Suprapubic skin (tissue), 4 donors: ENCODE data around the gene YIF1A. TPM values are rescaled to one million over a fixed set of nuclear protein-coding genes. Genes with fewer than 3 reads are reported as not detected.

Experiments
- DNase-seq, 2 donors: peaks; one replicate each; pipeline ENCODE4 v3.0.0-alpha.2; 2019; ENCODE audit warnings: low spot score in 2 of 2
- H3K27ac ChIP-seq: fragments of 200-600 bp; sonication (generic); one replicate; pipeline ENCODE4 v1.5.1; 2019
- H3K27me3 ChIP-seq: fragments of 200-600 bp; sonication (generic); one replicate; pipeline ENCODE4 v1.5.1; 2019
- H3K36me3 ChIP-seq: fragments of 200-600 bp; sonication (generic); one replicate; pipeline ENCODE4 v1.5.1; 2019
- H3K4me1 ChIP-seq: fragments of 200-600 bp; sonication (generic); one replicate; pipeline ENCODE4 v1.5.1; 2019
- H3K4me3 ChIP-seq: fragments of 200-600 bp; sonication (generic); one replicate; pipeline ENCODE4 v1.5.1; 2019; ENCODE audit warnings: mild to moderate bottlenecking
- H3K9me3 ChIP-seq: fragments of 200-600 bp; sonication (generic); one replicate; pipeline ENCODE4 v1.5.1; 2019
- CTCF ChIP-seq, 2 donors: fragments of 200-600 bp in 1 of 2; fragments of 450-650 bp in 1 of 2; sonication (generic) in 1 of 2; IDR thresholded peaks; one replicate each; pipeline ENCODE4 v1.5.1; 2016 to 2019; ENCODE audit warnings: antibody characterized with exemption in 2 of 2, mild to moderate bottlenecking in 1 of 2, moderate library complexity in 1 of 2
- EP300 ChIP-seq: sonication (generic); formaldehyde crosslinking; IDR thresholded peaks from one replicate; pipeline ENCODE4 v1.6.1; 2017; ENCODE audit warnings: antibody characterized with exemption
- POLR2A ChIP-seq, 2 donors: fragments of 450-650 bp; IDR thresholded peaks; one replicate each; pipeline ENCODE4 v1.6.1; 2017; ENCODE audit warnings: antibody characterized with exemption in 2 of 2, mild to moderate bottlenecking in 2 of 2, moderate library complexity in 2 of 2
- POLR2AphosphoS5 ChIP-seq, 3 donors: sonication (generic); formaldehyde crosslinking; IDR thresholded peaks; one replicate each; pipeline ENCODE4 v1.6.1; 2017; ENCODE audit warnings: antibody characterized with exemption in 3 of 3
- WGBS: methylation state at CpG from one replicate; pipeline ENCODE4 v1.1.5; 2018; 5-methylcytosine and 5-hydroxymethylcytosine counted together
- total RNA-seq, 4 donors: library from RNA; depleted of rRNA; stranded (reverse); fragments of >200 nt; gene quantifications; one replicate each; pipeline ENCODE4 v1.1.0, GENCODE V29; 2016

The YIF1A gene
- total RNA-seq, 4 donors from 2014 or later = 21.6 to 61.3 (median 56.1) TPM

GRCh38 chr11:66264914-66265313, 24.0 kb downstream of the YIF1A start:
- H3K4me1 ChIP-seq = peaks cover 30% of the 10 kb centered on the region
- H3K9me3 ChIP-seq = no peaks in the 10 kb centered on the region
- H3K4me3 ChIP-seq = no peak overlapping the region
- DNase-seq = no peak
- no peak overlapping the region for H3K27ac ChIP-seq
- 97% methylated on average over 4 of the region's 12 CpGs for WGBS
- H3K27me3 ChIP-seq = no peaks in the 10 kb centered on the region
- no peak for TF ChIP-seq POLR2A (IDR thresholded peaks at IDR 0.05)
- peak in 1 of 2 donors; percentile 29 for TF ChIP-seq CTCF (IDR thresholded peaks at IDR 0.05)
- TF ChIP-seq EP300 = no peak
- TF ChIP-seq POLR2AphosphoS5 (IDR thresholded peaks at IDR 0.05) = no peak
- H3K36me3 ChIP-seq = peaks cover 45% of the 10 kb centered on the region

- Histone ChIP-seq H3K27me3 (no peaks in the 10 kb centered on the region), H3K36me3 (peaks cover 45% of the 10 kb centered on the region), H3K4me3 (no peak overlapping the region)
These were observed 24.6 kb downstream of the YIF1A start for GRCh38 chr11:66264383-66264782.

GRCh38 chr11:66263785-66264184, 25.2 kb downstream of the YIF1A start:
- 90% methylated on average over 10 of the region's 10 CpGs for WGBS
- Histone ChIP-seq H3K27me3 (no peaks in the 10 kb centered on the region), H3K9me3 (no peaks in the 10 kb centered on the region), H3K36me3 (peaks cover 45% of the 10 kb centered on the region), H3K4me3 (no peak overlapping the region), H3K4me1 (peaks cover 25% of the 10 kb centered on the region), H3K27ac (no peak overlapping the region)
- no peak for TF ChIP-seq POLR2AphosphoS5 (IDR thresholded peaks at IDR 0.05)
- TF ChIP-seq EP300 = no peak
- no peak for TF ChIP-seq POLR2A (IDR thresholded peaks at IDR 0.05)
- TF ChIP-seq CTCF (IDR thresholded peaks at IDR 0.05) = no peak
- DNase-seq = no peak

More at GRCh38 chr11:66264383-66264782, 24.6 kb downstream of the YIF1A start:
- no peaks in the 10 kb centered on the region for H3K9me3 ChIP-seq
- H3K4me1 ChIP-seq = peaks cover 26% of the 10 kb centered on the region
- 91% methylated on average over 8 of the region's 8 CpGs for WGBS
- no peak for DNase-seq
- H3K27ac ChIP-seq = no peak overlapping the region
- TF ChIP-seq POLR2AphosphoS5 (IDR thresholded peaks at IDR 0.05) = no peak
- no peak for TF ChIP-seq EP300
- no peak for TF ChIP-seq CTCF (IDR thresholded peaks at IDR 0.05)
- no peak for TF ChIP-seq POLR2A (IDR thresholded peaks at IDR 0.05)

- Histone ChIP-seq H3K36me3 (peaks cover 45% of the 10 kb centered on the region), H3K27me3 (no peaks in the 10 kb centered on the region), H3K27ac (no peak overlapping the region), H3K9me3 (no peaks in the 10 kb centered on the region), H3K4me1 (peaks cover 30% of the 10 kb centered on the region), H3K4me3 (no peak overlapping the region)
- WGBS = 86% methylated on average over 1 of the region's 4 CpGs
- no peak for DNase-seq
- TF ChIP-seq EP300 = no peak
- no peak for TF ChIP-seq CTCF (IDR thresholded peaks at IDR 0.05)
- TF ChIP-seq POLR2AphosphoS5 (IDR thresholded peaks at IDR 0.05) = no peak
- no peak for TF ChIP-seq POLR2A (IDR thresholded peaks at IDR 0.05)
These were observed 25.7 kb downstream of the YIF1A start for GRCh38 chr11:66263231-66263630.

- no peak overlapping the region for H3K27ac ChIP-seq
- peaks cover 28% of the 10 kb centered on the region for H3K4me1 ChIP-seq
- no peaks in the 10 kb centered on the region for H3K27me3 ChIP-seq
- no peaks in the 10 kb centered on the region for H3K9me3 ChIP-seq
- H3K36me3 ChIP-seq = peaks cover 45% of the 10 kb centered on the region
- no peak for DNase-seq
- WGBS = no CpG with 5 or more reads among the region's 12 CpGs
- no peak overlapping the region for H3K4me3 ChIP-seq
- TF ChIP-seq CTCF (IDR thresholded peaks at IDR 0.05) (no peak), EP300 (no peak), POLR2A (IDR thresholded peaks at IDR 0.05) (no peak), POLR2AphosphoS5 (IDR thresholded peaks at IDR 0.05) (no peak)
These were observed 26.2 kb downstream of the YIF1A start for GRCh38 chr11:66262696-66263095.
